ENCODE results near the gene FLVCR2.
"Not testable (repeated sequence)": the region's sequence is repeated elsewhere in the genome, so short reads cannot be mapped to it uniquely, and the experiment has no call there.

The FLVCR2 gene

DNA sequence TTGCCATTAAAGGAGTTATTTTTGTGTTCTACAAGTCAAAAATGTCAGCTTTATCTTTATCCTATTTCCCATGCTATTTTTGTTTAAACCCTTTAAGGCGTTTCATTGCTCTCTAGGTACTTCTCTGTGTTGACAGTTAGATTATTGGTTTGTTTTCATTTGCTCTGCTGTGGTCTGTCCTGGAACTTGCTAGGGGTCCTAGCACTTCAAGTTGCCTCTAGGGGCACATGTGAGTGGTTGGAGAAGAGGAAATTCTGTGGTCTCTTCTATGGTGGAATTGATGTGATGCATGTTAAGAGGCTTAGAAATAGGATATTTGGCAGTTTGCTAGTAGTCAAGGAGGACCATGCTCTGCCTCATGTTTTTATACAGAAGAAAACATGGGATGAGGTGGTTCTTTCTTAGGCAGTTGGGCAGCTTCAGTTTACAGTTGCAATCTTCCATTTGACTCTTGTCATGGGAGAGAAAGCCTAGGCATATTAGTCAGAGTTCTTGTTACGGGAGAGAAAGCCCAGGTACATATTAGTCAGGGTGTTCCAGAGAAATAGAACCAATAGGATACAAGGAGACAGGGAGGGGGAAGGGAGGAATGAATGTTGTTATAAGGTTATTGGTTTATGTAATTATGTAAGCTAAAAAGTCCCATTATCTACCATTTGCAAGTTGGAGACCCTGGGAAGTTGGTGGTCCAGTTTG lies 97.0 kb downstream of the FLVCR2 start:
- no peak for DNase-seq (ENCODE audit: insufficient read length, low spot score)
- TF ChIP-seq, protein P1, sequence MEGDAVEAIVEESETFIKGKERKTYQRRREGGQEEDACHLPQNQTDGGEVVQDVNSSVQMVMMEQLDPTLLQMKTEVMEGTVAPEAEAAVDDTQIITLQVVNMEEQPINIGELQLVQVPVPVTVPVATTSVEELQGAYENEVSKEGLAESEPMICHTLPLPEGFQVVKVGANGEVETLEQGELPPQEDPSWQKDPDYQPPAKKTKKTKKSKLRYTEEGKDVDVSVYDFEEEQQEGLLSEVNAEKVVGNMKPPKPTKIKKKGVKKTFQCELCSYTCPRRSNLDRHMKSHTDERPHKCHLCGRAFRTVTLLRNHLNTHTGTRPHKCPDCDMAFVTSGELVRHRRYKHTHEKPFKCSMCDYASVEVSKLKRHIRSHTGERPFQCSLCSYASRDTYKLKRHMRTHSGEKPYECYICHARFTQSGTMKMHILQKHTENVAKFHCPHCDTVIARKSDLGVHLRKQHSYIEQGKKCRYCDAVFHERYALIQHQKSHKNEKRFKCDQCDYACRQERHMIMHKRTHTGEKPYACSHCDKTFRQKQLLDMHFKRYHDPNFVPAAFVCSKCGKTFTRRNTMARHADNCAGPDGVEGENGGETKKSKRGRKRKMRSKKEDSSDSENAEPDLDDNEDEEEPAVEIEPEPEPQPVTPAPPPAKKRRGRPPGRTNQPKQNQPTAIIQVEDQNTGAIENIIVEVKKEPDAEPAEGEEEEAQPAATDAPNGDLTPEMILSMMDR (IDR thresholded peaks at IDR 0.05; ENCODE audit: insufficient read depth, missing control alignments) = no peak
- FAIRE-seq = no peak

DNA sequence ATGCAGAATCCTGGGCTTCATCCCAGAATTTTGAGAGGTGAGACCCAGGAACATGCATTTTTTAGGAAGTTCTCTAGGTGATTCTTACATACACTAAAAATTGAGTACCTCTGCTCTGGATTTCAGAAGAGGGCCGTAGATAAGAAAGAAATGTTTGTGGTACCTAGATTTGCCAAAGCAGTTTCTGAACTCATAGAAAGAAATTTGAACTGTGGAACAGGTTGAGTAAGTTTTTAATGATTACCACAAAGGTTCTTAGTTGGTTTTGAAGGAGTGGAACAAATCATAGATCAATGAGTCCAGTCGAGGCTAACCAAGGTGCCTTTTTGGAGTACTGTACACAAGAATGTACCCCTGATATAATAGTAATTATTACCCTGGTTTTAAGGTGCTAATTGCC lies 107.5 kb downstream of the FLVCR2 start:
- no peak for DNase-seq (ENCODE audit: insufficient read length, low spot score)
- no peak for FAIRE-seq
- TF ChIP-seq, protein P1 (IDR thresholded peaks at IDR 0.05; ENCODE audit: insufficient read depth, missing control alignments) = no peak

DNA sequence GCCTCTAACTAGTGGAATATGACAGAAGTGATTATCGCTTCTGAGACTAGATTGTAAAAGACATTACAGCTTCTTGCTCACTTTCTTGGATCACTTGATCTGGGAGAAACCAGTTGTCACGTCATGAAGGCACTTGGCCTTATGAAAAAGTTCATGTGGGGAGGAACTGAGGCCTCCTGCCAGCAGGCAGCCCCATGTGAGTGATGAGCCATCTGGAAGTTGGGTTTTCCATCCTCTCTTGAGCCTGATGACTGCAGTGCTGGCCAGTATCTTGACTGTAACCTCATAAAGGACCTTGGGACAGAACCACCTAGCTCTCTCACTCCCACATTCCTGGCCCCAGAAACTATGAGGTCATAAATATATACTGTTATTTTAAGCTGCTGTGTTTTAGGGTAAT lies 110.6 kb downstream of the FLVCR2 start:
- DNase-seq (ENCODE audit: insufficient read length, low spot score) (no peak), FAIRE-seq (no peak)
- TF ChIP-seq, protein P1 (IDR thresholded peaks at IDR 0.05; ENCODE audit: insufficient read depth, missing control alignments) = no peak

DNA sequence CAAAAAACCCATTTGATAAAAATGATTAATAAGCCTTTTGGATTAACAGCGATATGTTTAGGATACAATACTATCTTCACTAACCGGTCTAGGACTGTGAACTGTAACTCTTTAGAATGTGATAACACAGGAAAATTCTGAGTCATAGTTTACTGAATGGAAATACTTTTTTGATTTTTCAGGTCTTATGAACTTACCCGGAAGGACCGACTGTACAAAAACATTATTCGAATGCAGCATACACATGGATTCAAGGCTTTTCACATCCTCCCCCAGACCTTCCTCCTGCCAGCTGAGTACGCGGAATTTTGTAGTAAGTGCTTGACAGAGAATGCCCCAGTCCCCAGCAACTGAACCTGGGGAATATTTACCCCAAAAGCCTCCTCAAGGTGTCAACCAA lies 111.6 kb downstream of the FLVCR2 start:
- FAIRE-seq (no peak), DNase-seq (ENCODE audit: insufficient read length, low spot score) (no peak)
- TF ChIP-seq, protein P1 (IDR thresholded peaks at IDR 0.05; ENCODE audit: insufficient read depth, missing control alignments) = no peak

DNA sequence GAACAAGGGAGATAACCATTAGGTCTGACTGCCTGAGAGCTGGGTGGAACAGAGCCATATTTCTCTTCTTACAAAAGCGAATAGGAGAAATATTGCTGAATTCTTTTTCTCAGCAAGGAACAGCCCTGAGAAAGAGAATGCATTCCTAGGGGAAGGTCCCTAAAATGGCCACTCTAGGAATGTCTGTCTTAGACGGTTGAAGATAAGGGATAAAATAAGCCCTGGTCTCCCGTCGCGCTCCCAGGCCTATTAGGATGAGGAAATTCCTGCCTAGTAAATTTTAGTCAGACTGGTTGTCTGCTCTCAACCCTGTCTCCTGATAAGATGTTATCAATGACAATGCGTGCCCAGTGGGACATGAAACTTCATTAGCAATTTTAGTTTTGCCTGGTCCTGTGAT lies 116.6 kb downstream of the FLVCR2 start:
- DNase-seq (ENCODE audit: insufficient read length, low spot score); FAIRE-seq: not testable (repeated sequence)

DNA sequence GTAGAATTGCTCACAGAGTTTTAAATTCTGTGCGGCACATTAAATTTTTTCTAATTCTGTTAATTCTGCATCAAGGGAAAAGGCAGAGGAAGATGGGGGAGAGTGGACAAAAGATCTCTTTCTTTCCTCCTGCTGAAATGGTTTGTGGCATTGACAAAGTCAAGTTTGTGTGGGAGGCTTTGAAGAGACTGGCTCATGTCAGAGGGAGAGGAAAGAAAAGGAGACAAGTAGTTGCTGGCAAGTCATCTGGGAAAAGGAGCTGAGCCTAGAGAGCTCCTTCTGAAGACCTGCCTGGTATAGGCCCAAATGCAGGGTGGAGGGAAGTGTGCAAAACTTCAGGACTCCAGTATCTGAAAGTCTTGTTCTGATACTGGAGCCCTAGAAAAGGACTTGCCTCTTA lies 119.0 kb downstream of the FLVCR2 start:
- no peak for FAIRE-seq
- DNase-seq (ENCODE audit: insufficient read length, low spot score) = no peak
- TF ChIP-seq, protein P1 (IDR thresholded peaks at IDR 0.05; ENCODE audit: insufficient read depth, missing control alignments) = no peak
